DMS53 treated with DMSO at 0.1 percent for 48 hours (cell line): ENCODE data around the gene INPP5F.
A peak's percentile ranks its signal among the peaks of the same experiment; 100 is the strongest.

Source experiments
- DNase-seq: peaks from one replicate; lab custom pipeline; 2025; ENCODE audit not compliant: unreplicated experiment; lab: John Stamatoyannopoulos, UW

Gene INPP5F

DNA sequence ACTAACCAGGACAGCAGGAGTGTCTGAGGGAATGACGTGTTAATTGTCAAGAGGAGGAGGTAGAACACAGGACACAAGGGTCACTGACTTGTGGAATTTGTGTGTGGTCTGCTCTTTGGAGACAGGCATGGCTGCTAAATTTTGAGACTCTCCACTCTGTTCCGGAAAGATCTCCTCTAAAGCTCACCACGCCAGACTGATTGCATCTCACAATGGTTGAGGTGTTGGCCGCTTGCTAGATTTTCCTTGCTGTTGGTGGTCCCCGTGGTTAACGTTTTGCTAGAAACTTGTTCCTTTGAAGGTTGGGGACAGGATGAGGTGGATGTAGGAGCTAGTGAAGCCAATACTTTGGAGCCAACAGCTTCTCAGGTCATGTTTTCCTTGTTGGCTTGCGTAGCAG is 89.8 kb downstream of the INPP5F start:
- no peak for DNase-seq

DNA sequence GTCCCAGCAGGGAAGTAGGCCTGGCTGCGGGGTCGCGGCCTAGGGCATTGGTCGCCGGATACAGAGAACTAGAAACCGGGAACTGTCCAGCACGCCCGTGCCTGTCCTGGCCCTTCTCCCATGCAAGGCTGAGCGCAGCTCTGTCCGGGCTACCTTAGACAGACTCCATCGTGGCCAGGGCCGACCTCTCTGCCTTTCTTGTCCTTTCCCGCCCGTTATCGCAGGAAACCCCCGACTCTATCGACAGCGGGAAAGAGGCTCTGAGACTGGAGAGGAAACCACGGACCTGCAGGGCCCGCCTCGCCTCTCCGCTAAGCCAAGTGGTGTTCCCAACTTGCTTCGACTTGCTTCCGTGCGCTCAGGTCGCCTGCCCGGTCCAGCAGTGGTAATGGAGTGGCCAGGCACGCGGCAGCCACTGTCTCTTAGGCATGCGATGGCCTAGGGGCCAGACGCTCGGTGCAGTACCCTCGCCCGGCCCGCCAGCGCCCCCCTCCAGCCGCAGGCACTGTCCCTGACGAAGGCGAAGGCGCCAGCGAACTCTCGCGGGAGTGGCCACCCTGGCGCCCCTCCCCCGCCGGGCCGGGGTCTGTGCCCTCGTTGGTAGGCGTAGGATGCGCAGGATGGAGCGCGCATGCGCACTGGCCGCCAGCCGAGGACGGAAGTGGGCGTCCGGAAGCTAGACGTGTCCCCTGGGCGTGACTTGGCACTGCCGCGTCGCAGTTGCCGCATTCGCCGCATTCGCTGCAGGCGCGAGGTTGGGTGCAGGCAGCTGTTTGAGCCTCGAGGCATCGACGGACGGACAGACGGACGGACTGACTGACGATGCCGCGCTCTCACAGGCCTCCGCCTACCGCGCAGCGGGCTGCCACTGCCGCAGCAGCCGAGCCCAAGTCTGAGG is 92.4 kb downstream of the INPP5F start:
- DNase-seq: no peak

DNA sequence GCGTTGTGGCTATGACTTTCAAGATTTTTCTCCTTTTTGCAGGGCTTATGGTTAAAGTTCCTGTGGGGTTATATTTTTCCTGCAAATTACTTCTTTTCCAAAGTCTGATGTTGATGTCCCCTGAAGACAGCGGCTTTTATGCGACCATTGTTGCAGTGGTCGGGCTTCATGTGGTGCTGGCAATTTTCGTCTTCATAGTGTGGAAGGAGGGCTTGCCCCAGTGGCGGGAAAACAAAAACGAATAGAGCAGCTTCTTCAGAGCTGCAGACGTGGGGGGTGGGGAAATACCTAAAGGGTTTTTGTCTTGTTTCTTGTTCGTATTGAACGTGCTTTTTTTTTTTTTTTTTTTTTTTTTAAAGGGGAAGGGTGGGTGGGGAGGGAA is 93.0 kb downstream of the INPP5F start:
- no peak for DNase-seq

DNA sequence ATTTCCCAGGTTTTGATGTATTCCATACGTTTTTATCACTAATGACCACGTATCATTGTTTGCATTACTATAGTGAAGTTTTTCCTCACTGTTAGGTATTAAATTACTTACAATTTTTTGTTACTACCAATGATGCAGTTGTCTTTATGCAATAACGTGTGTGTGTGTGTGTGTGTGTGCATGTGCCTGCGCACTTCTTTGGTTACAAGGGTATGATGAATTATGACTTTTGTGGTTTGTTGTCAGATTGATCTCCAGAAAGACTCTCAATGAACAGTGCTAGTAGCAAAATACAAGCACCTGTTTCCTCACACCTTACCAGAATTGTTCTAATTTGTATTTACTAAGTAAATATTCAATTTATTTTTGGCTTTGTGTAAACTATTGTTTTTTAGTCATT is 95.3 kb downstream of the INPP5F start:
- DNase-seq: no peak

DNA sequence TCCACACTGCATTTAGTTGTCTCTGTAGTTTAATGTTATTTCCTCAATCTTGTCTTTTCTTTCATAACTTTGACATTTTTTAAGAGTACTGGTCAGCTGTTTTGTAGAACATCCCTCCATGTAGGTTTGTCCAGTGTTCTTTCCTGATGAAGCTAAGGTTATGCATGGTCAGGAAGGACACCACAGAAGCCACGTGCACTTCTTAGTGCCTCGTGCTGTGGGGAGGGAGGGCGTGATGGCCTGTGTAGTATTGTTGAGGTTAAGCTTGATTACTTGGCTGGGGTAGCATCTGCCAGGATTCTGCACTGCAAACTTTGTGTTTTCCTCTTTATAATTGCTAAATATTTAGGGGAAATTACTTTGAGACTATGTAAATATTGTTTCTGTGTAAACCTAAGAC is 98.4 kb downstream of the INPP5F start:
- no peak for DNase-seq

DNA sequence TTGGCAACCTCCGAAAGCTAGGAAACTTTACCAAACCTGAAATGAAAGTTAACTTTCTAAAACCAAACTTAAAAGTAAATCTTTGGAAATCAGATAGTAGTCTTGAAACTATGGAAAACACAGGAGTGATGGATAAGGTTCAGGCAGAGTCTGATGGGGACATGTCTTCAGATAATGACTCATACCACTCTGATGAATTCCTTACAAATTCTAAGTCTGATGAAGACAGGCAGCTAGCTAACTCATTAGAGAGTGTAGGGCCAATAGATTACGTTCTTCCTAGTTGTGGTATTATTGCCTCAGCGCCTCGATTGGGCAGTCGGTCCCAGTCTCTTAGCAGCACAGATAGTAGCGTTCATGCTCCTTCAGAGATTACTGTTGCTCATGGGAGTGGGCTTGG is 100.9 kb downstream of the INPP5F start:
- DNase-seq: no peak

DNA sequence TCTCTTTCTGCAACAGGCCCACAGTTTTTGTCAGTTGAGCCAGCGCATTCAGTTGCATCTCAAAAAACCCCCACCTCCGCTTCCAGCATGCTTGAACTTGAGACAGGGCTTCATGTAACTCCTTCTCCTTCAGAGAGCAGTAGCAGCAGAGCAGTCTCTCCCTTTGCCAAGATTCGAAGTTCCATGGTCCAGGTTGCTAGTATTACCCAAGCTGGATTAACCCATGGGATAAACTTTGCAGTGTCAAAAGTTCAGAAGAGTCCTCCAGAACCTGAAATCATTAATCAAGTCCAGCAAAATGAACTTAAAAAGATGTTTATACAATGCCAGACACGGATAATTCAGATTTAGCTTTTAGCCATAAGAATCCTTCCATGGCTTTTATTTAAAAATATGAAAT is 101.6 kb downstream of the INPP5F start:
- no peak for DNase-seq

DNA sequence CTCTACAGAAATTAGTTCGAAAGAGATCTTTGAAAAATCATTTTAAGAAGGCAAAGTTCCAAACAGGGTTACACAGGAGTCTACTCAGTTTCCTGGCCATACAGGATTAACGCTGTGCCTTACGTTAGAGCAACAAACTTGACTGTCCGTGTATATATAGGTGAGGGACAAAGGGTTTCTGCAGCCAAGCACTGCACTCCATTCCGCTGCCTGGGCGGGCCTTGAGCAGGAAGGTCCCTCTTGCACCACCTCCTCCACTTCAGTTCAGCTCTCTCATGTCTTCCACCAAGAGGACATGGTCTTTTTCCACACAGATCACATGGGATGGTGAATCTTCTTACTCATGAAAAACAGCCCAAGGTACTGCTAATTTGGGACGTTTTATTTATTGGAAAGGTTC is 103.6 kb downstream of the INPP5F start:
- DNase-seq: no peak

DNA sequence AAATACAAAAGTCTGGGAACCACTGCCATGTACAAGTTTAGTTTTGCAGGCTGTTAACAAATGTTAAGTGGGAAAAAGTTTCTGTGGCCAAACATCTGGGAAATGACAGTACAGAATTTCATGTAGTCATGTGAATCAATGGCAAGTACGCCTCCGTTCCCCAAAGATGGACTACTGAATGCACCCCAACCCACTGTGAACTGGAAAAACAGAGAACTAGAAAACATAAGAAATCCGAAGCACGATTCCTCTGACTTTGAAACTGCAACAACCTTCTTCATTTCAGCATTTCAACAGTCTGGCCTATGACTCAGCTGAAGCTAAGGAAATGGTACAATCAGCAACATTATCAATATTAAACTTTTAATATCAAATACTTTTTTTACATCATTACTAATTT is 105.0 kb downstream of the INPP5F start:
- DNase-seq: no peak

DNA sequence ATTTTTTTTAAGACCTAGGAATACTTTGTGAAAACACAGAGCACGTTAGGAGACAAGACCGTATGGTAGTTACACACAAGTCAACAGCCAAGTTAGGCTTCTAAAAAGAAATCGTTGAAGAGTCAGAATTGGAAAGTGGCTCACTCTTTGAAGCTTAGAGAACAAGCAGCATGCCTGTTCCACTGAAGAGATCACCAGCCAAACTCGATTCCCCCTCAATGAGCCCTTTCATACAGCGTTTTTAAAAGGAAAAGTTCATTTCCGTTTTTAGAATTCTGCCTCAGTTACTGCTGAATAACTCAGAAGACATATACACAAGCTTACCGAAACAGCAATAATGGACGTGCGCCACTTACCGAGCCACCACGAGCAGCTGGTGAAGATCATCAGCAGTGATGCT is 105.8 kb downstream of the INPP5F start:
- no peak for DNase-seq

DNA sequence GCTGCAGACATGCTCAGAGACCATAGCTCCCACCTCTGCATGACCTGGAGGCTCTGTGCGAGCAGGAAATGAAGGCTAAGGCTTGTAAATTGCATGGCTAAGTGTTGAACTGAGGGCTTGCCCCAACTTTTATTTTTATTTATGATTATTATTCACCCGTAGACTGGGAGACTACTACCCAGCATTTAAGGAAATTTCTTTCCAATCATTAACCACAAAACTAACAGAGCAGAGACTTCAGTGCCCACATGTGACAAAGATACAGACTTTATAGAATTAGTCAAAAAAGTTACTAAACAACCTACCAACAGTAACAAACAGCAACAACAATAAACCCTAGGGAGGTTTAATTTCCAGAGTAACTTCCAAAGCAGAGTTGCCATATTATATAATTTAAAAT is 107.1 kb downstream of the INPP5F start:
- no peak for DNase-seq

DNA sequence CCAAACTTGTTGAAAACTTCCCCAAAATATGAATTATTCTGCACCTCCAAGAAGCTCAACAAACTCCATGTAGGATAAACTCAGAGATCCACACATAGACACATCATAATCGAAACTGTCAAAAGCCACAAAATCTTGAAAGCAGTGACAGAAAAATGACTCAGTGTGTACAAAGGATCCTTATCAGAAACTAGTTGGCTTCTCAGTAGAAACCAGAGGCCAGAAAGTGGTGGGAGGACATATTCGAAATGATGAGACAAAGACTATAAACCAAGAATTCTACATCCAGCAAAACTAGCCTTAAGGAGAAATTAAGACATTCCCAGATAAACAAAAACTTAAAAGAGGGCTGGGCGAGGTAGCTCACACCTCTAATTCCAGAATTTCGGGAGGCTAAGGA is 108.3 kb downstream of the INPP5F start:
- no peak for DNase-seq

DNA sequence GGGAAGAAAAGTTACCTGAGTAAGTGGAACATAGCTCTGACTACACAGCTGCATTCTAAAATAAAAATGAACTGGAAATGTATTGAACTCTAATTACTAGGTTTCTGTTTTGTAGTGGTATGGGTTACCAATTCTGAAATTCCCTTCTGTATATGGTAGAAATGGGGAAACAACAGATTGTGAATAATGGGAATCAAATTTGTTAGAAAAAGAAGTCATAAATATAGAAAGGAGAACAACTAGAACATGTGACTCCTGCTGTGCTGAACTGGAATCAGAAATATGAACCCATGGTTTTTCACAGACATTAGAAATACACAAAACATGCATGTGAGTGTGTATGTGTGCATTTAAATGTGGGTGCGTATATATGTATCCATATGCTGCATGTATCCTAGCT is 119.8 kb downstream of the INPP5F start:
- no peak for DNase-seq

DNA sequence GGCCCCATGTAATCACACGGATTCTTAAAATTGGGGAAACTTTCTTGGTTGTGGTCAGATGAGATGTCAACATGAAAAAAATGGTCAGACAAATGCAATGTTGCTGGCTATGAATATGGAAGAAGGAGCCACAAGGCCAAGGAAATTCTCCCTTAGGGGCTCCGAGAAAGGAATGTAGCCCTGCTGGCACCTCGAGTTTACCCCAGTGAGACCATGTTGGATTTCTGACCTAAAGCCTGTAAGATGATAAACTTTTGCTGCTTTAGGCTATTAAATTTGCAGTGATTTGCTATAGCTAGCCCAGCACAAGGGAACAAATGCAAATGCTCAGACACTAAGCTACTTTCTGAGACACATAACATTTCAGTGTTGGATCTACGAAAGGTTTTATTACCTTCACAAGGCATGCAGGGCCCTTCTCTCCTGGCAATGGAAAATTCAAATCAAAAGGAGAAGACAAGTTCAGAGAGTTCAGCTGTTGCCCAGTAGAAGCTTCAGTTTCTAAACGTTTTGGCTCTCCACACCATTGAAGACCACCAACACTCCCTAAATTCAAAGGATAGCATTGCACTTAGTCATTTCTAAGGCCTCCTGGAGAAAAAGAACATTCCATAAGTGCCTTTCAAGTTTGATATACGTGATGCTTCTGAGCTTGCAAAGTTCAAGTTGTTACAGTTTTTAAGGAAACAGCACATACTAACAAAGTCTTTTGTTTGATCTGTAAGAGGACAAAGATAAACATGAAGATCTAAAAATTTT is 123.4 kb downstream of the INPP5F start:
- no peak for DNase-seq

DNA sequence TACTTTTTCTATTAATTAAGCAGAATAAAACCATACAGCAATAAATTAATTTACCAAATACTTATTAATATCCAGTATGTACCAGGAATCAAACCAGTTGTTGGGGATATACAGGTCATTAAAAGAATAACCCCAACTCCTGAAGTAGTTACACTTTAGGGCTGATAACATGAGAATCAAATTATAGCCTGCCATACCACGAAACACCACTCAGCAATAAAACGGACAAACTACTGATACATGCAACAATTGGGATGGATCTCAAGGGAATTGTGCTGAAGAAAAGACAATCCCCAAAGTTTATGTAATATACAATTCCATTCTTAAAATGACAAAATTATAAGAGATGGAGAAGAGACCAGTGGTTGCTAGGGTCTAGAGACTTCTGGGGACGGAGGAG is 124.1 kb downstream of the INPP5F start:
- no peak for DNase-seq

DNA sequence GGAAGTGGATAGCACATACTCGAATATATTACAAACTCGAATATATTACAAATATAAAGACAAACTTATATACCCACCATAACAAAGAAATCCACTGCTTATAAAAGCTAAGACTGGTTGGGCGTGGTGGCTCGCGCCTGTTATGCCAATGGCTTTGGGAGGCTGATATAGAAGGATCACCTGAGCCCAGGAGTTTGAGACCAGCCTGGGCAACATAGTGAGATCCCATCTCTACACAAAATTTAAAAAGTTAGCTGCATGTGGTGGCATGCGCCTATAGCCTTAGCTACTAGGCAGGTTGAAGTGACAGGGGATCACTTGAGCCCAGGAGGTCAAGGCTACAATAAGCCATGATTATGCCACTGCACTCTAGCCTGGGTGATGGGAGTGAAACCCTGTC is 126.4 kb downstream of the INPP5F start:
- no peak for DNase-seq

DNA sequence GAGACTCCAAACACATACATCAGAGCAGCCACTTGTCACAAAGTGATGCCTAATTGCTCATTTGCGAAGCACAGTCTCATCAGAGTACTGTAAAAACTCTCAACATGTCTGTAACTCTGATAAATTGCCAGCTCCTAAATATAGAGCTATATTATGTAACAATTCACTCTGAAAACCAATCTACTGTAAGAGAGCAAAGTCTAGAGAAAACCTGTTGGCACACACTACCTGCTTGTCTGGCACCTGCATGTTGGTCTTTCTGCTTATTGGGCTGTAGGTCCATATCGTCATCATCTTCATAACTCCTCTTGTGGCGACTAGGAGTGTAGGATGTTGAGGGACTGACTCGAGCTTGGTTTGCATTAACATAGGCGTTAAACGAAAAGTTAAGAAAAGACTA is 127.0 kb downstream of the INPP5F start:
- DNase-seq: no peak

DNA sequence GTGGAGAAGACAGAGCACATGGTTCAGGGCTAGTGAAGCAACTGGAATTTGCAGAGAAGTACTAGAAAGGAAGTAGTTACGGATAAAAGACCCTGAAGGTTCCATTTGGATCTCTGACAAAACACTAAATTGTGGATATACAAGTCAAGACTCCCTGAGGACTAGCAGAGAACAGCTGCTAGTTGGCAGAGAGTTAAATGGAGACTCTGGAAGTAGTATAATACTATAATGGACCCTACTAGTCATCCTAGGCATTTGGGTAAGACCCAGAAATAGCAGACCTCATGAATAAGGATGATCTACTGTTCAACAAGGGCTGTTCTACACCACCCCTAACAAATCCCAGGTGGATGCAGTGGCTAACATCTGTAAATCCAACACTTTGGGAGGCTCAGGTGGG is 127.7 kb downstream of the INPP5F start:
- no peak for DNase-seq

DNA sequence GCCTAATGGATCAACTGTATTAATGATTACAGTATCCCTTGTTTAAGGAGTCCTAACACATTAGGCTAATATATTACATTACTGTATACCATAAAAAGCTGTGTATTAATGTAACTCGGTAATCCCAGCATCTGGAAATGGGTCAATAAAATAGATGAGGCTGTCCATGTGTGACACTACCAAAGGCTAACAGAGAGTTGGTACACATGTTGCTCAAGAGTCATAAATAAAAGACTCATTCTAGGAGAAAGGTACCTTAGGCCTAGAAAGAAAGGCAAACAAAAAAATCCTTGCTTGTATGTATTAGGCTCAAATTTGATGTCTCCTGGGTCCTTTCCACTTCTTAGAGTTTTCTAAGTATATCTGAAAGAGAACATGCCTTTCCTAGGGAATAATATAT is 132.2 kb downstream of the INPP5F start:
- DNase-seq: no peak

DNA sequence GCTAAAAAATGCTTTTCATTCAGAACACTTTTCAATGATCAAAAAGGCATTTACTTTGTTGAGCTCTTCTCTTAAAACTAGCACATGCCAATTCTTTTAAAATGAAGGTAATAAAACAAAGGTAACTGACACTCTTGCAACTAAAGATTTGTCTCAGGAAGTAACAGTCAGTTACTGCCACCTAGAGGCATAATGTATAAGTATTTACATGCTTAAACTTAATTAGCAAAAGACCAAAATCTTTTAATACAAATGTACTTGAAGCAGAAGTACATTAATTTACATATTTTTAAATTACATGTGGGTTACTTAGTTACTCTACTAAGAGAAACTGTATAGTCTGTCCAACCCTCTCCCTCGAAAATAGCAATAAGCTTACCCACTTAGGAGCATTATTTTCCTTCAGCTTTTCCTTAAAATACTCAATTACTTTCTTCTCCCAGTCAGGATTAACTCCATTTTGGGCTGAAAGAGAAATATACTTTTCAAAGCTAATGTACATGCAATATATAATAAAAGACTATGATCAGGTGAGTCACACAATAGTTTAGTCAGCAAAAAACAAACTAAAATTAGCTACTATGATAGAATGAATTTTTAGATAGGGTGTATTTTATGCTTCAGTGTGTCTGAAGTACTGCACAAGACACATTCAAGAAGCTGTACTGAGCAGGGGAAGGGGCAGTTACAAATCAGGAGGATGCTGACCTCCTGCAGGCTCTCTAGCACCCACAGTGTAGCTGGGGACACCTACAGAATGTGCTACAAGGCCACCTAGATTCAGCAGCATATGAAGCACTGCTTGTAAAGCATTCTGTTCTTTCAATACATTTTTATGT is 133.8 kb downstream of the INPP5F start:
- DNase-seq: peak; percentile 58

DNA sequence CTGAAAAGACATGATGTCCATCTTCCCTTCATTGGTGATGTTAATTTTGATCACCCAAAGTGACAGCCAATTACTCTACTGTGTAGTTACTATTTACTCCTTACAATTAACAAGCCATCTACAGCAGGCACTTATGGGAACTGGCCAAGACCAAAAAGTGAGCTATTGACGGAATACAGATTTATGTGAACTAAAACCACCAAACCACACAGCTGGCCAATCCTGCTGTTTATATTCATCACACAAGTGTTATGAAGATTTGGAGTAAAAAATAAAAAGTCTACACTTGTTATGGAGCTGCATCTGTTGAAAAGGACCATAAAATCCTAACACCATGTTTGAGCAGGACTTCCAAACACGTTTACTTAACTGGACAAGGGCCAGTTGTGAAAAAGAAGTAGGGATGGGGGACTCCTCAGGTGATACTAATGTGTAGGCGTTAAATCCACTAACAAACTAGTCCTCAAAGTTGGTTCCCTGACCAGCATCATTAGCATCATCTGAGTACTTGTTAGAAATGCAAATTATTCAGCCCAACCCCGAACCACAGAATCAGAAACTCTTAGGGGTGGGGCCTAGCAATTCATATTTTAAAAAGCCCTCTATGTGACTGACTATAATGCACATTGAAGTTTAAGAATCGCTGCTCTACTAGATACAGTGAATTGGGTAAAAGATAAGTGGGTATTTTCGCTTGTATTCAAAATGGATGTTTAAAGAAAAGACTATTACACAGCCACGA is 135.2 kb downstream of the INPP5F start:
- DNase-seq: no peak
